GM23338 (cell line): ENCODE data around the gene ENOX1. TPM values are rescaled to one million over a fixed set of nuclear protein-coding genes. Genes with fewer than 3 reads are reported as not detected.

Source experiments
- ATAC-seq: fragments of 200-7000 bp; cut with Tn5 transposase; 3 replicates; pipeline ENCODE4 v1.9.1; 2020
- DNase-seq: peaks from one replicate; pipeline ENCODE4 v3.0.0-alpha.2; 2015; ENCODE audit warnings: low spot score
- H2AFZ ChIP-seq: fragments of 200-600 bp; sonication (generic); 2 replicates; pipeline ENCODE4 v1.8.0; 2016; ENCODE audit warnings: antibody characterized with exemption, mild to moderate bottlenecking, moderate library complexity
- H3F3A ChIP-seq: fragments of 200-600 bp; sonication (generic); replicated peaks from 2 replicates; pipeline ENCODE4 v1.8.0; 2017; ENCODE audit warnings: antibody characterized with exemption, mixed run types, low read depth
- H3K27ac ChIP-seq: fragments of 200-600 bp; sonication (generic); 2 replicates; pipeline ENCODE4 v1.6.1; 2016; ENCODE audit warnings: low read depth
- H3K27me3 ChIP-seq: fragments of 200-600 bp; sonication (generic); 2 replicates; pipeline ENCODE4 v1.8.0; 2016; ENCODE audit warnings: mild to moderate bottlenecking, mixed run types, moderate library complexity; ENCODE audit not compliant: insufficient read depth
- H3K36me3 ChIP-seq: fragments of 200-600 bp; sonication (generic); 2 replicates; pipeline ENCODE4 v1.8.0; 2016; ENCODE audit warnings: mild to moderate bottlenecking; ENCODE audit not compliant: insufficient read depth
- H3K4me1 ChIP-seq: fragments of 200-600 bp; sonication (generic); 2 replicates; pipeline ENCODE4 v1.8.0; 2016; ENCODE audit warnings: mild to moderate bottlenecking, moderate library complexity; ENCODE audit not compliant: insufficient read depth
- H3K4me2 ChIP-seq: fragments of 200-600 bp; sonication (generic); 2 replicates; pipeline ENCODE4 v1.7.1; 2017; ENCODE audit warnings: mixed run types
- H3K4me3 ChIP-seq: fragments of 200-600 bp; sonication (generic); 2 replicates; pipeline ENCODE4 v1.6.1; 2016; ENCODE audit warnings: mixed run types
- H3K79me2 ChIP-seq: fragments of 200-600 bp; sonication (generic); replicated peaks from 2 replicates; pipeline ENCODE4 v1.8.0; 2017; ENCODE audit warnings: mild to moderate bottlenecking; ENCODE audit not compliant: insufficient read depth
- H3K9me2 ChIP-seq: fragments of 200-600 bp; sonication (generic); 2 replicates; pipeline ENCODE4 v1.8.0; 2017; ENCODE audit not compliant: insufficient read depth
- H4K20me1 ChIP-seq: fragments of 200-600 bp; sonication (generic); replicated peaks from 2 replicates; pipeline ENCODE4 v1.8.0; 2017; ENCODE audit warnings: mild to moderate bottlenecking; ENCODE audit not compliant: insufficient read depth
- H3K27ac Mint-ChIP-seq: 2 replicates; pipeline ENCODE4 v1.8.0; 2020; ENCODE audit warnings: inconsistent platforms, mild to moderate bottlenecking, moderate library complexity, mixed read lengths
- H3K27me3 Mint-ChIP-seq: 3 replicates; pipeline ENCODE4 v1.8.0; 2022; ENCODE audit warnings: low read depth, mild to moderate bottlenecking, moderate library complexity, mixed read lengths, inconsistent platforms; ENCODE audit not compliant: insufficient read depth, poor library complexity
- H3K36me3 Mint-ChIP-seq: 3 replicates; pipeline ENCODE4 v1.8.0; 2021; ENCODE audit warnings: low read depth, mild to moderate bottlenecking, inconsistent platforms, moderate library complexity, mixed read lengths
- H3K4me1 Mint-ChIP-seq: 3 replicates; pipeline ENCODE4 v1.8.0; 2020; ENCODE audit warnings: mild to moderate bottlenecking, inconsistent platforms, mixed read lengths
- H3K4me3 Mint-ChIP-seq: 3 replicates; pipeline ENCODE4 v1.8.0; 2021; ENCODE audit warnings: moderate library complexity, mild to moderate bottlenecking, inconsistent platforms, mixed read lengths
- H3K9me3 Mint-ChIP-seq: 3 replicates; pipeline ENCODE4 v1.8.0; 2020; ENCODE audit warnings: moderate library complexity, mild to moderate bottlenecking, inconsistent platforms, mixed read lengths
- CREB1 ChIP-seq: fragments of 250-450 bp; sonication (Bioruptor Pico); IDR thresholded peaks from 2 replicates; pipeline ENCODE4 v1.5.0; 2020; ENCODE audit warnings: low read depth, mild to moderate bottlenecking, moderate library complexity
- CTCF ChIP-seq, 2 experiments: fragments of 200-600 bp in 1 of 2; sonication (generic) in 1 of 2; conservative IDR thresholded peaks; 2 replicates each; pipeline versions ENCODE4 v1.5.1 to v1.6.1; 2016 to 2017; ENCODE audit warnings: antibody characterized with exemption in 2 of 2, low read depth in 2 of 2, mild to moderate bottlenecking in 2 of 2, moderate library complexity in 1 of 2
- ETS1 ChIP-seq: IDR thresholded peaks from 2 replicates; pipeline ENCODE4 v1.6.1; 2016; ENCODE audit warnings: antibody characterized with exemption
- EZH2 ChIP-seq: fragments of 200-600 bp; sonication (generic); IDR thresholded peaks from one replicate; pipeline ENCODE4 v1.8.0; 2017; ENCODE audit warnings: antibody characterized with exemption, mild to moderate bottlenecking, low read depth; ENCODE audit not compliant: unreplicated experiment
- EZH2phosphoT487 ChIP-seq: fragments of 200-600 bp; sonication (generic); IDR thresholded peaks from one replicate; pipeline ENCODE4 v1.8.1; 2018; ENCODE audit warnings: antibody characterized with exemption; ENCODE audit not compliant: unreplicated experiment
- JUNB ChIP-seq: IDR thresholded peaks from one replicate; pipeline ENCODE4 v1.6.1; 2016; ENCODE audit warnings: antibody characterized with exemption; ENCODE audit not compliant: unreplicated experiment
- NANOG ChIP-seq: IDR thresholded peaks from 2 replicates; pipeline ENCODE4 v1.6.1; 2016; ENCODE audit warnings: antibody characterized with exemption, borderline replicate concordance
- POLR2AphosphoS5 ChIP-seq: IDR thresholded peaks from 2 replicates; pipeline ENCODE4 v1.6.1; 2016; ENCODE audit warnings: antibody characterized with exemption, low read depth
- REST ChIP-seq: IDR thresholded peaks from one replicate; pipeline ENCODE4 v1.6.1; 2018; ENCODE audit warnings: antibody characterized with exemption; ENCODE audit not compliant: unreplicated experiment
- STAT1 ChIP-seq: IDR thresholded peaks from one replicate; pipeline ENCODE4 v1.6.1; 2016; ENCODE audit warnings: antibody characterized with exemption; ENCODE audit not compliant: unreplicated experiment
- ZNF114 ChIP-seq: fragments of 250-450 bp; sonication (Bioruptor Pico); IDR thresholded peaks from 2 replicates; pipeline ENCODE4 v1.5.0; 2020; ENCODE audit warnings: mild to moderate bottlenecking, moderate library complexity
- ZNF331 ChIP-seq: fragments of 250-450 bp; sonication (Bioruptor Pico); IDR thresholded peaks from 2 replicates; pipeline ENCODE4 v1.5.0; 2020; ENCODE audit warnings: low read depth, mild to moderate bottlenecking, moderate library complexity
- ZNF462 ChIP-seq: fragments of 250-450 bp; sonication (Bioruptor Pico); IDR thresholded peaks from 2 replicates; pipeline ENCODE4 v1.5.0; 2020; ENCODE audit warnings: mild to moderate bottlenecking, moderate library complexity
- polyA plus RNA-seq: library from polyadenylated mRNA; unstranded; fragments of >200 nt; fragmentation: Nextera tagmentation; extraction: Ambion mirVana; gene quantifications from 2 replicates; pipeline ENCODE4 v1.2.1, GENCODE V29; 2016
- total RNA-seq: library from RNA; depleted of rRNA; stranded (reverse); fragments of >200 nt; shearing (Covaris generic); gene quantifications from 2 replicates; pipeline ENCODE4 v1.2.3, GENCODE V29; 2014

ENOX1 gene
- total and polyA plus RNA-seq, 2 experiments from 2014 or later: 0.66 to 0.81 TPM

GRCh38 chr13:43339145-43339804, 447.5 kb downstream of the ENOX1 start (continued):
- TF ChIP-seq CREB1 (CRISPR knock-in tag): no peak

- no peaks in the 10 kb centered on the region for H3K27me3 ChIP-seq
- Mint-ChIP-seq H3K36me3 (no peaks in the 10 kb centered on the region), H3K4me1 (no peaks in the 10 kb centered on the region; the same call in 1 of the 3 replicates), H3K9me3 (no peaks in the 10 kb centered on the region), H3K27me3 (peaks cover 6% of the 10 kb centered on the region), H3K27ac (no peak overlapping the region), H3K4me3 (no peak overlapping the region)
- no peak overlapping the region for H3K27ac ChIP-seq
- H3K4me3 ChIP-seq: no peak overlapping the region
- H2AFZ ChIP-seq: no peak overlapping the region
- no peak for TF ChIP-seq ETS1
- TF ChIP-seq POLR2AphosphoS5: no peak
- TF ChIP-seq STAT1: no peak
- TF ChIP-seq ZNF331 (CRISPR knock-in tag): no peak
- TF ChIP-seq CREB1 (CRISPR knock-in tag): no peak
- TF ChIP-seq ZNF462 (CRISPR knock-in tag): no peak
- TF ChIP-seq CTCF (conservative IDR thresholded peaks at IDR 0.05; ENCODE audit: low read depth in 2 of 2): no peak
- no peak for TF ChIP-seq REST
- no peak for TF ChIP-seq ZNF114 (CRISPR knock-in tag)
- no peak for TF ChIP-seq EZH2phosphoT487
- no peak for TF ChIP-seq NANOG
- no peak for TF ChIP-seq EZH2
- TF ChIP-seq JUNB: no peak
- no peaks in the 10 kb centered on the region for H3F3A ChIP-seq
- ATAC-seq: no peak
- peaks cover 13% of the 10 kb centered on the region for H3K4me1 ChIP-seq
- no peak for DNase-seq
- peaks cover 4% of the 10 kb centered on the region; the same call in 1 of the 2 replicates for H3K9me2 ChIP-seq
- no peaks in the 10 kb centered on the region for H4K20me1 ChIP-seq
- H3K79me2 ChIP-seq: no peaks in the 10 kb centered on the region
- H3K36me3 ChIP-seq: no peaks in the 10 kb centered on the region
- H3K4me2 ChIP-seq: no peak overlapping the region
Observed at GRCh38 chr13:43335764-43336163, 451.0 kb downstream of the ENOX1 start.
